HepG2 (cell line): ENCODE data around the gene MNAT1. TPM values are rescaled to one million over a fixed set of nuclear protein-coding genes. Genes with fewer than 3 reads are reported as not detected.

Source experiments
- AHDC1 ChIP-seq: sonication (generic); formaldehyde crosslinking; IDR thresholded peaks from 2 replicates; pipeline ENCODE4 v1.5.1; 2020; ENCODE audit warnings: mild to moderate bottlenecking, missing genetic modification reagents, borderline replicate concordance
- ARID5B ChIP-seq: IDR thresholded peaks from 2 replicates; pipeline ENCODE4 v1.4.0; 2020; ENCODE audit warnings: mild to moderate bottlenecking, missing genetic modification reagents
- ELF3 ChIP-seq: IDR thresholded peaks from 2 replicates; pipeline ENCODE4 v1.6.1; 2016; ENCODE audit warnings: missing genetic modification reagents, missing compliant biosample characterization
- EZH2 ChIP-seq: conservative IDR thresholded peaks from 2 replicates; pipeline ENCODE4 v1.6.1; 2012; ENCODE audit warnings: mild to moderate bottlenecking, low read depth, low read length, moderate library complexity
- FOXA3 ChIP-seq: IDR thresholded peaks from 2 replicates; pipeline ENCODE4 v1.6.1; 2016; ENCODE audit warnings: missing genetic modification reagents, missing compliant biosample characterization
- FOXJ3 ChIP-seq: sonication (generic); formaldehyde crosslinking; IDR thresholded peaks from 2 replicates; pipeline ENCODE4 v1.4.0; 2020; ENCODE audit warnings: missing genetic modification reagents, mild to moderate bottlenecking, borderline replicate concordance
- FOXK1 ChIP-seq: sonication (generic); formaldehyde crosslinking; IDR thresholded peaks from 2 replicates; pipeline ENCODE4 v1.4.0; 2020; ENCODE audit warnings: low read depth, missing genetic modification reagents, borderline replicate concordance
- FOXO1 ChIP-seq: sonication (generic); formaldehyde crosslinking; IDR thresholded peaks from 2 replicates; pipeline ENCODE4 v1.4.0; 2020; ENCODE audit warnings: missing genetic modification reagents
- FOXP1 ChIP-seq, 2 experiments: fragments of 450-650 bp in 1 of 2; IDR thresholded peaks; 2 replicates each; pipeline ENCODE4 v1.6.1; 2017 to 2018; ENCODE audit warnings: antibody characterized with exemption in 1 of 2
- FOXP4 ChIP-seq: sonication (generic); formaldehyde crosslinking; IDR thresholded peaks from 2 replicates; pipeline ENCODE4 v1.4.0; 2020; ENCODE audit warnings: missing genetic modification reagents
- JUND ChIP-seq: sonication (generic); formaldehyde crosslinking; IDR thresholded peaks from 2 replicates; pipeline ENCODE4 v1.8.0; 2022; ENCODE audit warnings: mild to moderate bottlenecking, missing genetic modification reagents
- NCOA2 ChIP-seq: sonication (generic); formaldehyde crosslinking; IDR thresholded peaks from 2 replicates; pipeline ENCODE4 v1.8.0; 2022; ENCODE audit warnings: inconsistent platforms
- NFIC ChIP-seq: IDR thresholded peaks from 2 replicates; pipeline ENCODE4 v1.6.1; 2012; ENCODE audit warnings: mild to moderate bottlenecking, low read length, inconsistent platforms
- NR2F6 ChIP-seq, 2 experiments: IDR thresholded peaks; 2 replicates each; pipeline ENCODE4 v1.6.1; 2016; ENCODE audit warnings: antibody characterized with exemption in 1 of 2, mild to moderate bottlenecking in 1 of 2
- SALL1 ChIP-seq: sonication (generic); formaldehyde crosslinking; IDR thresholded peaks from 2 replicates; pipeline ENCODE4 v1.8.0; 2022; ENCODE audit warnings: mild to moderate bottlenecking, missing genetic modification reagents
- SAP130 ChIP-seq: IDR thresholded peaks from 2 replicates; pipeline ENCODE4 v1.6.1; 2016; ENCODE audit warnings: low read depth
- SIX1 ChIP-seq: sonication (generic); formaldehyde crosslinking; IDR thresholded peaks from 2 replicates; pipeline ENCODE4 v1.4.0; 2020; ENCODE audit warnings: missing genetic modification reagents, borderline replicate concordance
- SOX5 ChIP-seq: IDR thresholded peaks from 2 replicates; pipeline ENCODE4 v1.6.1; 2016; ENCODE audit warnings: borderline replicate concordance
- ZNF33A ChIP-seq: sonication (generic); formaldehyde crosslinking; IDR thresholded peaks from 2 replicates; pipeline ENCODE4 v1.5.1; 2020; ENCODE audit warnings: missing genetic modification reagents, mild to moderate bottlenecking, moderate library complexity, borderline replicate concordance
- polyA plus RNA-seq, 8 experiments: library from polyadenylated mRNA; depleted of rRNA in 3 of 8; stranded (reverse) in 7 of 8; unstranded in 1 of 8; fragments of >200 nt; fragmentation: Illumina TruSeq in 4 of 8; extraction: Trizol in 4 of 8; gene quantifications; 2 replicates each; pipeline versions ENCODE4 v1.2.1 to v1.2.3, GENCODE V29; 2011 to 2016; ENCODE audit warnings: low read depth in 4 of 8, missing spikeins in 1 of 8, mixed read lengths in 1 of 8; ENCODE audit not compliant: insufficient read depth in 1 of 8
- total RNA-seq, 5 experiments: library from RNA; depleted of rRNA; stranded (reverse); fragments of >200 nt; fragmentation: Illumina TruSeq; extraction: Trizol; gene quantifications; 2 replicates each; pipeline ENCODE4 v1.2.3, GENCODE V29; 2016; ENCODE audit warnings: low read depth in 1 of 5

Gene MNAT1
- total and polyA plus RNA-seq, 2 of the 13 experiments (the other 11 are each of a cell fraction or from before 2014, with no cell fraction given) = 49.2 to 94.8 TPM

GRCh38 chr14:60686865-60687264 is 47.7 kb upstream of the MNAT1 start (continued):
- peak; percentile 68; the same call in 1 of the 2 replicates for TF ChIP-seq AHDC1 (CRISPR knock-in tag)
- TF ChIP-seq EZH2 = no peak
- TF ChIP-seq SIX1 (CRISPR knock-in tag) = peak; percentile 16; the same call in 1 of the 2 replicates
- peak; percentile 84 for TF ChIP-seq SOX5 (CRISPR knock-in tag)
- peak; percentile 92 for TF ChIP-seq FOXA3 (CRISPR knock-in tag)
- peak; percentile 61; the same call in 1 of the 2 replicates for TF ChIP-seq NR2F6 (IDR thresholded peaks at IDR 0.05)
- no peak for TF ChIP-seq NR2F6 (CRISPR knock-in tag; IDR thresholded peaks at IDR 0.05)
- TF ChIP-seq NFIC = peak; percentile 39; the same call in 1 of the 2 replicates
- TF ChIP-seq SALL1 (CRISPR knock-in tag) = peak; percentile 23; the same call in 1 of the 2 replicates
- 0 out of 2 replicates have a peak, but pooled peaks have one; percentile 40 for TF ChIP-seq JUND (CRISPR knock-in tag)
- peak; percentile 88 for TF ChIP-seq ARID5B (CRISPR knock-in tag)
- 0 out of 2 replicates have a peak, but pooled peaks have one; percentile 53 for TF ChIP-seq FOXJ3 (CRISPR knock-in tag)
- TF ChIP-seq FOXO1 (CRISPR knock-in tag) = peak; percentile 61; the same call in 1 of the 2 replicates
- TF ChIP-seq ELF3 (CRISPR knock-in tag) = peak; percentile 27; the same call in 1 of the 2 replicates
- TF ChIP-seq NCOA2 = peak; percentile 58
- peak; percentile 61; the same call in 1 of the 2 replicates for TF ChIP-seq FOXK1 (CRISPR knock-in tag)
- TF ChIP-seq FOXP1 (IDR thresholded peaks at IDR 0.05) = no peak
- TF ChIP-seq FOXP1 (CRISPR knock-in tag; IDR thresholded peaks at IDR 0.05) = peak; percentile 91
- TF ChIP-seq ZNF33A (CRISPR knock-in tag) = no peak
- peak; percentile 84 for TF ChIP-seq FOXP4 (CRISPR knock-in tag)
- TF ChIP-seq SAP130 (CRISPR knock-in tag) = peak; percentile 49; the same call in 1 of the 2 replicates
